ENCODE results near the gene C11orf98.

- TF ChIP-seq CTCF (IDR thresholded peaks at IDR 0.05; ENCODE audit: low read length): no peak
- no peak for TF ChIP-seq EZH2phosphoT487 (IDR thresholded peaks at IDR 0.05; ENCODE audit: low read length)
These were observed 15.5 kb downstream of the C11orf98 start for GRCh38 chr11:62649486-62649885.
